GM12872 (cell line): ENCODE results near the gene CFAP107.

Source experiments
- TF ChIP-seq, protein P1 (sequence below): IDR thresholded peaks from 3 replicates; pipeline ENCODE4 v1.5.1; 2011; ENCODE audit warnings: low read depth, mild to moderate bottlenecking, low read length, moderate library complexity; ENCODE audit not compliant: insufficient read depth

CFAP107 gene, protein sequence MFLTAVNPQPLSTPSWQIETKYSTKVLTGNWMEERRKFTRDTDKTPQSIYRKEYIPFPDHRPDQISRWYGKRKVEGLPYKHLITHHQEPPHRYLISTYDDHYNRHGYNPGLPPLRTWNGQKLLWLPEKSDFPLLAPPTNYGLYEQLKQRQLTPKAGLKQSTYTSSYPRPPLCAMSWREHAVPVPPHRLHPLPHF

GRCh38 chr1:12745992-12746323 lies at the start of gene CFAP107:
CFAP107 (plus strand) TSS chr1:12746200; CDS start chr1:12746431, 231 bp downstream.
- TF ChIP-seq, protein P1, sequence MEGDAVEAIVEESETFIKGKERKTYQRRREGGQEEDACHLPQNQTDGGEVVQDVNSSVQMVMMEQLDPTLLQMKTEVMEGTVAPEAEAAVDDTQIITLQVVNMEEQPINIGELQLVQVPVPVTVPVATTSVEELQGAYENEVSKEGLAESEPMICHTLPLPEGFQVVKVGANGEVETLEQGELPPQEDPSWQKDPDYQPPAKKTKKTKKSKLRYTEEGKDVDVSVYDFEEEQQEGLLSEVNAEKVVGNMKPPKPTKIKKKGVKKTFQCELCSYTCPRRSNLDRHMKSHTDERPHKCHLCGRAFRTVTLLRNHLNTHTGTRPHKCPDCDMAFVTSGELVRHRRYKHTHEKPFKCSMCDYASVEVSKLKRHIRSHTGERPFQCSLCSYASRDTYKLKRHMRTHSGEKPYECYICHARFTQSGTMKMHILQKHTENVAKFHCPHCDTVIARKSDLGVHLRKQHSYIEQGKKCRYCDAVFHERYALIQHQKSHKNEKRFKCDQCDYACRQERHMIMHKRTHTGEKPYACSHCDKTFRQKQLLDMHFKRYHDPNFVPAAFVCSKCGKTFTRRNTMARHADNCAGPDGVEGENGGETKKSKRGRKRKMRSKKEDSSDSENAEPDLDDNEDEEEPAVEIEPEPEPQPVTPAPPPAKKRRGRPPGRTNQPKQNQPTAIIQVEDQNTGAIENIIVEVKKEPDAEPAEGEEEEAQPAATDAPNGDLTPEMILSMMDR = no peak

GRCh38 chr1:12696658-12697057 lies 49.3 kb upstream of the CFAP107 start:
- TF ChIP-seq, protein P1 = no peak

GRCh38 chr1:12697397-12697796 lies 48.6 kb upstream of the CFAP107 start:
- TF ChIP-seq, protein P1 = no peak

DNA sequence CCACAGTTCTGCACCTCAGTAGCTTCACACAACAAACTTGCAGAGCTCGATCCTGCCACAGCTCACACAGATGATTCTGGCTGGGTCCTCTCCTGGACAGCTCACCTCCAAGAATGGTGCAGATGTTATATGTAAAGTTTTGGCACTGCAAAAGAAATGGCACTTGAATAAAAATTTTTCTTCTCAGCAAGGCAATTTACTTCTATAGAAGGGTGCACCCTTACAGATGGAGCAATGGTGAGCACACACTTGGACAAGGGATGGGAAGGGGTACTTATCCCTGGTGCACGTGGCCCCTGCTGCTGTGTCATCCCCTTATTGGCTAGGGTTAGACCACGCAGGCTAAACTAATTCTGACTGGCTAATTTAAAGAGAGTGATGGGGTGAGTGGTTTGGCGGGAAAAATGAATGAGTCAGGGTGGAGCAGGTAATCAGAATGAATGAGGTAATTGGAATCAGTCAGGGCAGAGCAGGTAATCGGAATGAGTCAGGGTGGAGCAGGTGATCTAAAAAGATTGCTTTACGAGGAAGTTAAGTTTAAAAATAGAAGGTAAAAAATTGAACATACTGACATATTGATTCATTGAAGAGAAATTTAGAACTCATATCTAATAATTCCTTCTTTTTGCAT lies 42.1 kb upstream of the CFAP107 start:
- TF ChIP-seq, protein P1 = no peak

GRCh38 chr1:12706061-12706460 lies 39.9 kb upstream of the CFAP107 start:
- TF ChIP-seq, protein P1 = no peak

DNA sequence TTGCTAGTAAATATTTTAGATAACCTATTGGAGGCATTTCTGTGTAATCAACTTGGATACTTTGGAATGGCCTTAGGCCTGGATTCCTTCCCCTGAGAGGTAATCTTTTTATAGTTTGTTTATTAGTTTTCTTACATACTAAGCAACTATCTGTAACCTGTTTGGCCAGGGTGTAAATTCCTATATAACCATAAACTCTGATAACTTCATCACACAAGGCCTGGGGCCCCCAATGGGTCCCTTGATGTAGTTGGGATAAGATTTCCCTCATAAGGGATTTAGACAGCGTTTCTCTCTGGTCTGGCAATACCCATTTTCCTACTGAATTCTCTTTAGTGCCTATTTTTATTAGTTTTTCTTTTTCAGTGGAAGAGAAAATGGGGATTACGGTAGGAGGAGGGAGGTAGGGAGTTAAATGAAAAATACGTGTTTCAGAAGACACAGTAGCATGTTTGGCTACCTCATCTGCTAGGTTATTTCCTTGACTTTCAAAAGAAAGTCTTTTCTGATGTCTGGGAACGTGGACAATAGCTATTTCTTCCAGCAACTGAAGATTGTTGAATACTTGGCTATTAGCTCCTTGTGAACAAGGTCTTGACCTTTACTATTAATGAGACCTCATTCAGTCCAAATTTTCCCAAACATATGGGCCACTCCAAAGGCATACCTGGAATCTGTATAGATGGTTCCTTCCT lies 37.5 kb upstream of the CFAP107 start:
- TF ChIP-seq, protein P1 = no peak

- TF ChIP-seq, protein P1 = no peak
Measured at GRCh38 chr1:12709091-12709491, 36.9 kb upstream of the CFAP107 start.
